Measurements from ENCODE around the gene SLC25A15. TPM values are rescaled to one million over a fixed set of nuclear protein-coding genes. Genes with fewer than 3 reads are reported as not detected.

Gene SLC25A15
- total RNA-seq, 1 experiment from 2014 or later: 24.5 TPM

DNA sequence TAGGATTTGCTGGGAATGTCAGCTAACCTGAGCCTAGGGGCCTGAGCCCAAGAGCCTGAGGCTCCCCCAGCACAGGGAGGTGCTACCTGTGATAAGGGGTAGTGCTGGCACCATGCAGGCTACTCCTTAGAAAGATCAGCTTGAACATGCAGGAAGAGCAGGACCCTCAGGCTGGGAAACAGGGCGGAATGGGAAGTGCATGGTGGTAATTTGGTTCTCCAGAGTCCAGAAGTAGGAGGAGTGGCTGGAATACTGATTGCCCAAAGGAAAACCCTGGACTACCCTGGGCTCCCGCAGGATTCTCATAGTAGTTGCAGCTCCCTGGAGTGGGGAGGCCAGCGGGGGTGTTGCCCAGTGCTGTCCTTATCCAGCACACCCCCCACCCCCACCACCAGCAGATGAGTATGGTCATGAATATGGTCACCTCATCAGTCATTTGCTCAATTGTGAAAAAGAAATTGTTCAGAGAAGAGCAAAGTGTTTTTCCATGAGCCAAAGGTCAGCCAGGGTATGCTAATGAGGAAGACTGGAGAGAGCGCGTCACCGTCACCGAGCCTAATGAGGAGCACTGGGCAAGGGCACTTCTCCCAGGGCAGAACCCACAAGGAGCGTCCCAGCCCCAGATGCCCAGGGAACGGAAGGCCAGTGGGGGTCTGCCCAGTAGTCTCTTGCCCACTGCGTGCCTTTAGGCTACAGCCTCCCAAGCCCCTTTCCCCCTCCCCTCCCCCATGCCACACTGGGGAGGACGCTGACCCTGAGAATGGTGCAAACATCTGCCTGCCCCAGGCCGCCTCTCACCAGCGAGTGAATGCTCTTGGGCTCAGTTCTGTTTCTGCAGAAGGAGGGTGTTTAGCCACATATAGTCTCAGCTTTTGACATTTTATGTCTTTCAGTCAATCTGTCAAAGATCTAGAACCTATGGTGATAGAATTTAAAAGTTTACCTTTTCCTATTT lies 5.3 kb downstream of the SLC25A15 start:
- Histone ChIP-seq H3K4me1 (ENCODE audit: control insufficient read depth in 1 of 2, insufficient read depth in 2 of 2, low read length in 2 of 2) (peaks cover 4 to 7% of the 10 kb centered on the region in 2 experiments; a peak in 3 of 4 replicates), H2AFZ (ENCODE audit: low read depth, low read length, poor library complexity, severe bottlenecking) (no peak overlapping the region), H3K27me3 (ENCODE audit: insufficient read depth, low read length) (no peaks in the 10 kb centered on the region), H4K20me1 (ENCODE audit: insufficient read depth) (no peaks in the 10 kb centered on the region), H3K79me2 (ENCODE audit: insufficient read depth, low read length) (peaks cover 14% of the 10 kb centered on the region), H3K36me3 (ENCODE audit: control insufficient read depth in 1 of 2, insufficient read depth in 2 of 2, low read length in 2 of 2) (peaks cover 4 to 16% of the 10 kb centered on the region in 2 experiments; a peak in 3 of 4 replicates), H3K4me2 (ENCODE audit: low read length) (no peak overlapping the region), H3K9ac (ENCODE audit: low read length) (no peak overlapping the region), H3K9me2 (ENCODE audit: insufficient read depth) (no peaks in the 10 kb centered on the region), H3K27ac (ENCODE audit: low read depth, low read length) (no peak overlapping the region), H3K9me3 (ENCODE audit: control insufficient read depth in 1 of 2, insufficient read depth in 1 of 2, low read depth in 1 of 2, low read length in 2 of 2) (no peaks in the 10 kb centered on the region), H3K4me3 (replicated peaks in 1 of 2; ENCODE audit: low read depth in 1 of 2, low read length in 2 of 2) (no peak overlapping the region)
- ChIA-PET POLR2A (no interaction called here), CTCF (no interaction called here), RAD21 (ENCODE audit: low non-redundant PET in 1 of 2, low total read pairs in 2 of 2, uncharacterized antibody in 2 of 2, unreplicated experiment in 2 of 2) (no interaction called here)
- intact Hi-C loops (cut with micrococcal nuclease): no loop called here
- BruUV-seq (replicated peaks): no TSS peak
- no peak for TF ChIP-seq POLR2AphosphoS5 (IDR thresholded peaks at IDR 0.05; ENCODE audit: low read depth, low read length)
- no peak for TF ChIP-seq SRF (IDR thresholded peaks at IDR 0.05; ENCODE audit: low read depth)
- TF ChIP-seq CEBPB (IDR thresholded peaks at IDR 0.05; ENCODE audit: low read depth): no peak
- TF ChIP-seq ZBTB33 (IDR thresholded peaks at IDR 0.05; ENCODE audit: extremely low read depth, insufficient replicate concordance, low read length): no peak
- TF ChIP-seq YY1 (IDR thresholded peaks at IDR 0.05; ENCODE audit: extremely low read depth, insufficient replicate concordance, low read depth, low read length): no peak
- TF ChIP-seq CBX3 (IDR thresholded peaks at IDR 0.05; ENCODE audit: low read depth): no peak
- no peak for TF ChIP-seq SP1 (IDR thresholded peaks at IDR 0.05; ENCODE audit: low read depth)
- TF ChIP-seq EZH2phosphoT487 (IDR thresholded peaks at IDR 0.05; ENCODE audit: borderline replicate concordance): no peak
- TF ChIP-seq, protein P1, sequence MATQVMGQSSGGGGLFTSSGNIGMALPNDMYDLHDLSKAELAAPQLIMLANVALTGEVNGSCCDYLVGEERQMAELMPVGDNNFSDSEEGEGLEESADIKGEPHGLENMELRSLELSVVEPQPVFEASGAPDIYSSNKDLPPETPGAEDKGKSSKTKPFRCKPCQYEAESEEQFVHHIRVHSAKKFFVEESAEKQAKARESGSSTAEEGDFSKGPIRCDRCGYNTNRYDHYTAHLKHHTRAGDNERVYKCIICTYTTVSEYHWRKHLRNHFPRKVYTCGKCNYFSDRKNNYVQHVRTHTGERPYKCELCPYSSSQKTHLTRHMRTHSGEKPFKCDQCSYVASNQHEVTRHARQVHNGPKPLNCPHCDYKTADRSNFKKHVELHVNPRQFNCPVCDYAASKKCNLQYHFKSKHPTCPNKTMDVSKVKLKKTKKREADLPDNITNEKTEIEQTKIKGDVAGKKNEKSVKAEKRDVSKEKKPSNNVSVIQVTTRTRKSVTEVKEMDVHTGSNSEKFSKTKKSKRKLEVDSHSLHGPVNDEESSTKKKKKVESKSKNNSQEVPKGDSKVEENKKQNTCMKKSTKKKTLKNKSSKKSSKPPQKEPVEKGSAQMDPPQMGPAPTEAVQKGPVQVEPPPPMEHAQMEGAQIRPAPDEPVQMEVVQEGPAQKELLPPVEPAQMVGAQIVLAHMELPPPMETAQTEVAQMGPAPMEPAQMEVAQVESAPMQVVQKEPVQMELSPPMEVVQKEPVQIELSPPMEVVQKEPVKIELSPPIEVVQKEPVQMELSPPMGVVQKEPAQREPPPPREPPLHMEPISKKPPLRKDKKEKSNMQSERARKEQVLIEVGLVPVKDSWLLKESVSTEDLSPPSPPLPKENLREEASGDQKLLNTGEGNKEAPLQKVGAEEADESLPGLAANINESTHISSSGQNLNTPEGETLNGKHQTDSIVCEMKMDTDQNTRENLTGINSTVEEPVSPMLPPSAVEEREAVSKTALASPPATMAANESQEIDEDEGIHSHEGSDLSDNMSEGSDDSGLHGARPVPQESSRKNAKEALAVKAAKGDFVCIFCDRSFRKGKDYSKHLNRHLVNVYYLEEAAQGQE (IDR thresholded peaks at IDR 0.05; ENCODE audit: low read depth): no peak
- no peak for TF ChIP-seq ATF3 (IDR thresholded peaks at IDR 0.05)
- TF ChIP-seq FOSL1 (IDR thresholded peaks at IDR 0.05; ENCODE audit: low read depth): no peak
- TF ChIP-seq POLR2A (IDR thresholded peaks at IDR 0.05; ENCODE audit: borderline replicate concordance, extremely low read depth, insufficient read depth, insufficient read length): no peak
- TF ChIP-seq, protein P2, sequence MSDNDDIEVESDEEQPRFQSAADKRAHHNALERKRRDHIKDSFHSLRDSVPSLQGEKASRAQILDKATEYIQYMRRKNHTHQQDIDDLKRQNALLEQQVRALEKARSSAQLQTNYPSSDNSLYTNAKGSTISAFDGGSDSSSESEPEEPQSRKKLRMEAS (IDR thresholded peaks at IDR 0.05): no peak
- no peak for TF ChIP-seq ZFX (IDR thresholded peaks at IDR 0.05)
- TF ChIP-seq JUND (IDR thresholded peaks at IDR 0.05): no peak
- no peak for ATAC-seq
- DNase-seq (ENCODE audit: low read depth, low spot score): no peak

Measured in HCT116 (cell line).